ENCODE measurements around the gene PLEKHG4.

DNA sequence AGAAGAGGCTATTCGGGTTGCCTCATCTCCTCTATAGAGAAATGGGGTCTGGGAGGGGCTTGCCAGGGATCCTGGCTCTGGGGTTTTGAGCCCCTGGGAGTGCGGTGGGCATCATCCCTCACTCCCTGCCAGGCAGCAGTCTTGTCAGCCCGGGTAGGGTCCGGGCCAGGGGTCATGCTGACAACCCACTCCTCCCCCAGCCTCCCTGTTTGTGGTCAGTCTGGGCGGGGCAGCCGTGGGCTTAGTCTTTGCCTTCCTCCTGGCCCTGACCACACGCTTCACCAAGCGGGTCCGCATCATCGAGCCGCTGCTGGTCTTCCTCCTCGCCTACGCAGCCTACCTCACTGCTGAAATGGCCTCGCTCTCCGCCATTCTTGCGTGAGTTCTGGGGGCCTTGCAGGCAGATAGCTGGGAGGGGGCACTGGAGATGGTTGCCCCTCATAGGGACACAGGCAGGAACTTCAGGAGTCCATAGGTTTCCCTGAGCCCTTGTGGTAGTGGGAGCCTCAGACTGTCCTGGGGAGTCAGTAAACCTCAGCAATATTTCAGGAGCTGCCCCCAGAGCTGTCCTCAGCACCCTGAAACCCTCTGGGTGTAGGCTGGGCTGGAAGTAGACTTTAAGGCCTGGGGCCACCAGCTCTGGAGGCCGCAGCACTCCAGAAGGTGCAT is 23.6 kb upstream of the PLEKHG4 start:
- TF ChIP-seq SMC3 (IDR thresholded peaks at IDR 0.05) = no peak
- TF ChIP-seq ESRRA (IDR thresholded peaks at IDR 0.05; ENCODE audit: borderline replicate concordance, low read length) = no peak
- TF ChIP-seq, protein P1, sequence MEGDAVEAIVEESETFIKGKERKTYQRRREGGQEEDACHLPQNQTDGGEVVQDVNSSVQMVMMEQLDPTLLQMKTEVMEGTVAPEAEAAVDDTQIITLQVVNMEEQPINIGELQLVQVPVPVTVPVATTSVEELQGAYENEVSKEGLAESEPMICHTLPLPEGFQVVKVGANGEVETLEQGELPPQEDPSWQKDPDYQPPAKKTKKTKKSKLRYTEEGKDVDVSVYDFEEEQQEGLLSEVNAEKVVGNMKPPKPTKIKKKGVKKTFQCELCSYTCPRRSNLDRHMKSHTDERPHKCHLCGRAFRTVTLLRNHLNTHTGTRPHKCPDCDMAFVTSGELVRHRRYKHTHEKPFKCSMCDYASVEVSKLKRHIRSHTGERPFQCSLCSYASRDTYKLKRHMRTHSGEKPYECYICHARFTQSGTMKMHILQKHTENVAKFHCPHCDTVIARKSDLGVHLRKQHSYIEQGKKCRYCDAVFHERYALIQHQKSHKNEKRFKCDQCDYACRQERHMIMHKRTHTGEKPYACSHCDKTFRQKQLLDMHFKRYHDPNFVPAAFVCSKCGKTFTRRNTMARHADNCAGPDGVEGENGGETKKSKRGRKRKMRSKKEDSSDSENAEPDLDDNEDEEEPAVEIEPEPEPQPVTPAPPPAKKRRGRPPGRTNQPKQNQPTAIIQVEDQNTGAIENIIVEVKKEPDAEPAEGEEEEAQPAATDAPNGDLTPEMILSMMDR (IDR thresholded peaks at IDR 0.05) = no peak
- no peak for TF ChIP-seq EP300 (IDR thresholded peaks at IDR 0.05)
- no peak for TF ChIP-seq CHD2 (IDR thresholded peaks at IDR 0.05; ENCODE audit: low read length, partially characterized antibody)

Data from A549 (cell line).